Measurements from ENCODE around the gene TNS4.

GRCh38 chr17:40472733-40473452, 28.5 kb downstream of the TNS4 start:
- TF ChIP-seq CTCF (IDR thresholded peaks at IDR 0.05), result no peak
- no peak for TF ChIP-seq EZH2 (IDR thresholded peaks at IDR 0.05; ENCODE audit: borderline replicate concordance, insufficient read depth, low read depth, low read length, poor library complexity, severe bottlenecking)

Data from B cell (primary cell).